Left ventricle myocardium superior (tissue), 1 donor: ENCODE measurements around the gene ATP5MC3. TPM values are rescaled to one million over a fixed set of nuclear protein-coding genes. Genes with fewer than 3 reads are reported as not detected.

Experiments used
- ATAC-seq: fragments of 200-7000 bp; cut with Tn5 transposase; one replicate; pipeline ENCODE4 v1.9.1; 2020; ENCODE audit warnings: mild to moderate bottlenecking, moderate library complexity
- DNase-seq: peaks from one replicate; pipeline ENCODE4 v3.0.0-alpha.2; 2020
- intact Hi-C: fragments of 100-400 bp; cut with micrococcal nuclease; formaldehyde crosslinking; loops from one replicate; pipeline ENCODE4 v1.11.0; 2022
- total RNA-seq: library from RNA; stranded (reverse); fragmentation: NEBNext Ultra II Directional; extraction: Animal tissue kit (Norgen Biotek cat#: 25700); gene quantifications from one replicate; pipeline ENCODE4 v1.2.1, GENCODE V29; 2021
- donor health status: DM: no; HTN: yes; CAD: no; lungs with severe emphysema.

The ATP5MC3 gene
- total RNA-seq, 1 donor from 2014 or later, result 1,234 TPM

GRCh38 chr2:175170659-175171304 is 10.7 kb downstream of the ATP5MC3 start:
- intact Hi-C loops, result no loop called here
- DNase-seq, result no peak
- no peak for ATAC-seq

GRCh38 chr2:175169191-175169590 is 12.3 kb downstream of the ATP5MC3 start:
- intact Hi-C loops, result no loop called here
- DNase-seq (no peak), ATAC-seq (no peak)

- intact Hi-C loops, result no loop called here
- DNase-seq (no peak), ATAC-seq (no peak)
Observed at GRCh38 chr2:175168564-175168945, 13.0 kb downstream of the ATP5MC3 start.

- peak; percentile 97 for DNase-seq
- peak; percentile 97 for ATAC-seq
- intact Hi-C loops, result no loop called here
Observed at GRCh38 chr2:175167792-175168563, 13.5 kb downstream of the ATP5MC3 start, which contains the start of gene ATF2. TSS of gene ATF2 (minus strand) at chr2:175168203. CDS start at chr2:175136443, 31,760 bp downstream.

- DNase-seq (peak; percentile 45), ATAC-seq (peak; percentile 20)
- intact Hi-C loops, result no loop called here
Observed at GRCh38 chr2:175167076-175167791, 14.3 kb downstream of the ATP5MC3 start.

GRCh38 chr2:175166216-175166824 is 15.2 kb downstream of the ATP5MC3 start:
- ATAC-seq (no peak), DNase-seq (no peak)
- intact Hi-C loops, result no loop called here

GRCh38 chr2:175164235-175164634 is 17.3 kb downstream of the ATP5MC3 start:
- intact Hi-C loops, result no loop called here
- DNase-seq, result no peak

GRCh38 chr2:175158894-175159293 is 22.6 kb downstream of the ATP5MC3 start:
- DNase-seq (no peak), ATAC-seq (no peak)
- intact Hi-C loops, result no loop called here

More at GRCh38 chr2:175164235-175164634, 17.3 kb downstream of the ATP5MC3 start:
- ATAC-seq, result no peak

- DNase-seq (no peak), ATAC-seq (no peak)
- intact Hi-C loops, result no loop called here
Observed at GRCh38 chr2:175156534-175156933, 25.0 kb downstream of the ATP5MC3 start.

GRCh38 chr2:175154661-175155082 is 26.8 kb downstream of the ATP5MC3 start:
- ATAC-seq, result no peak
- intact Hi-C loops, result no loop called here

GRCh38 chr2:175152242-175152641 is 29.3 kb downstream of the ATP5MC3 start:
- intact Hi-C loops, result no loop called here
- DNase-seq (no peak), ATAC-seq (no peak)

More at GRCh38 chr2:175154661-175155082, 26.8 kb downstream of the ATP5MC3 start:
- DNase-seq, result no peak

- intact Hi-C loops, result no loop called here
- DNase-seq, result no peak
- no peak for ATAC-seq
Observed at GRCh38 chr2:175151791-175152190, 29.7 kb downstream of the ATP5MC3 start.

GRCh38 chr2:175147186-175147585 is 34.3 kb downstream of the ATP5MC3 start:
- DNase-seq (no peak), ATAC-seq (no peak)
- intact Hi-C loops, result no loop called here

GRCh38 chr2:175143678-175144077 is 37.8 kb downstream of the ATP5MC3 start:
- ATAC-seq (no peak), DNase-seq (no peak)
- intact Hi-C loops, result no loop called here

- DNase-seq, result no peak
- no peak for ATAC-seq
- intact Hi-C loops, result no loop called here
Observed at GRCh38 chr2:175143191-175143590, 38.3 kb downstream of the ATP5MC3 start.

- DNase-seq (no peak), ATAC-seq (no peak)
- intact Hi-C loops, result no loop called here
Observed at GRCh38 chr2:175140332-175140731, 41.2 kb downstream of the ATP5MC3 start.

- DNase-seq, result no peak
- intact Hi-C loops, result no loop called here
- ATAC-seq, result no peak
Observed at GRCh38 chr2:175137793-175138192, 43.7 kb downstream of the ATP5MC3 start.

- DNase-seq (no peak), ATAC-seq (no peak)
- intact Hi-C loops, result no loop called here
Observed at GRCh38 chr2:175136334-175137215, 44.9 kb downstream of the ATP5MC3 start.

GRCh38 chr2:175135862-175136261 is 45.6 kb downstream of the ATP5MC3 start:
- ATAC-seq, result no peak
- intact Hi-C loops, result no loop called here
- no peak for DNase-seq
